ENCODE results near the gene TCF23. TPM values are rescaled to one million over a fixed set of nuclear protein-coding genes. Genes with fewer than 3 reads are reported as not detected.
"Not testable (repeated sequence)": the region's sequence is repeated elsewhere in the genome, so short reads cannot be mapped to it uniquely, and the experiment has no call there.

Gene TCF23
- total RNA-seq, 2 donors from 2014 or later: 8.5 TPM; not detected in 1

- DNase-seq (ENCODE audit: low spot score): no peak
- no peaks in the 10 kb centered on the region for H3K36me3 ChIP-seq
- WGBS: 89% methylated on average over 2 of the region's 2 CpGs
- H3K4me1 ChIP-seq (replicated peaks): no peaks in the 10 kb centered on the region
- no peak overlapping the region for H3K27ac ChIP-seq
- H3K4me3 ChIP-seq: no peak overlapping the region
- intact Hi-C loops (cut with DNase I): no loop called here
- no peaks in the 10 kb centered on the region for H3K9me3 ChIP-seq
- TF ChIP-seq POLR2AphosphoS5 (IDR thresholded peaks at IDR 0.05): no peak
- TF ChIP-seq CTCF (IDR thresholded peaks at IDR 0.05): no peak
- no peak for TF ChIP-seq POLR2A (IDR thresholded peaks at IDR 0.05)
- H3K27me3 ChIP-seq (replicated peaks; ENCODE audit: insufficient read depth): no peaks in the 10 kb centered on the region
These were observed 40.6 kb upstream of the TCF23 start for GRCh38 chr2:27108221-27108620.

GRCh38 chr2:27109083-27109482 lies 39.7 kb upstream of the TCF23 start:
- intact Hi-C loops (cut with DNase I): no loop called here
- Histone ChIP-seq H3K4me1 (replicated peaks) (no peaks in the 10 kb centered on the region), H3K9me3 (no peaks in the 10 kb centered on the region)

GRCh38 chr2:27110603-27111352 lies 38.0 kb upstream of the TCF23 start:
- H3K27ac ChIP-seq; DNase-seq (ENCODE audit: low spot score); H3K4me1 ChIP-seq (replicated peaks); H3K27me3 ChIP-seq (replicated peaks; ENCODE audit: insufficient read depth); intact Hi-C loops (cut with DNase I); H3K9me3 ChIP-seq; H3K4me3 ChIP-seq; H3K36me3 ChIP-seq: not testable (repeated sequence)
- 69% methylated on average over 24 of the region's 24 CpGs for WGBS

More at GRCh38 chr2:27109083-27109482, 39.7 kb upstream of the TCF23 start:
- no peaks in the 10 kb centered on the region for H3K36me3 ChIP-seq
- WGBS: 94% methylated on average over 3 of the region's 3 CpGs
- no peaks in the 10 kb centered on the region for H3K27me3 ChIP-seq (replicated peaks; ENCODE audit: insufficient read depth)
- H3K4me3 ChIP-seq: no peak overlapping the region
- no peak overlapping the region for H3K27ac ChIP-seq
- TF ChIP-seq POLR2A (IDR thresholded peaks at IDR 0.05) (no peak), CTCF (IDR thresholded peaks at IDR 0.05) (no peak), POLR2AphosphoS5 (IDR thresholded peaks at IDR 0.05) (no peak)
- DNase-seq (ENCODE audit: low spot score): no peak

- intact Hi-C loops (cut with DNase I); DNase-seq (ENCODE audit: low spot score); H3K27ac ChIP-seq; H3K4me3 ChIP-seq; H3K36me3 ChIP-seq; H3K9me3 ChIP-seq; H3K27me3 ChIP-seq (replicated peaks; ENCODE audit: insufficient read depth); H3K4me1 ChIP-seq (replicated peaks): not testable (repeated sequence)
- WGBS: 96% methylated on average over 44 of the region's 49 CpGs
These were observed 37.3 kb upstream of the TCF23 start for GRCh38 chr2:27111392-27112078.

- Histone ChIP-seq H3K27ac (no peak overlapping the region), H3K9me3 (no peaks in the 10 kb centered on the region), H3K4me3 (no peak overlapping the region), H3K36me3 (no peaks in the 10 kb centered on the region), H3K27me3 (replicated peaks; ENCODE audit: insufficient read depth) (no peaks in the 10 kb centered on the region), H3K4me1 (replicated peaks) (peaks cover 3% of the 10 kb centered on the region)
- 69% methylated on average over 2 of the region's 2 CpGs for WGBS
- TF ChIP-seq CTCF (IDR thresholded peaks at IDR 0.05): no peak
- no peak for TF ChIP-seq POLR2AphosphoS5 (IDR thresholded peaks at IDR 0.05)
- TF ChIP-seq POLR2A (IDR thresholded peaks at IDR 0.05): no peak
- intact Hi-C loops (cut with DNase I): no loop called here
- DNase-seq (ENCODE audit: low spot score): no peak
These were observed 33.3 kb upstream of the TCF23 start for GRCh38 chr2:27115519-27115918.
